Muscle layer of colon (tissue), 2 donors: Measurements from ENCODE around the gene ABCB4.
A peak's percentile ranks its signal among the peaks of the same experiment; 100 is the strongest.

ENCODE experiments used
- H3K27ac ChIP-seq: one replicate; pipeline ENCODE4 v1.7.0; 2013; ENCODE audit warnings: low read depth, mild to moderate bottlenecking, low read length, moderate library complexity
- H3K27me3 ChIP-seq, 2 donors: one replicate each; pipeline ENCODE4 v1.7.0; 2013; ENCODE audit warnings: low read length in 2 of 2, mild to moderate bottlenecking in 2 of 2; ENCODE audit not compliant: insufficient read depth in 2 of 2, control insufficient read depth in 1 of 2
- H3K36me3 ChIP-seq: one replicate; pipeline ENCODE4 v1.7.0; 2013; ENCODE audit warnings: mild to moderate bottlenecking, low read length; ENCODE audit not compliant: insufficient read depth
- H3K4me1 ChIP-seq: one replicate; pipeline ENCODE4 v1.7.0; 2013; ENCODE audit warnings: mild to moderate bottlenecking, low read length; ENCODE audit not compliant: insufficient read depth
- H3K4me3 ChIP-seq, 2 donors: one replicate each; pipeline ENCODE4 v1.7.0; 2013; ENCODE audit warnings: low read length in 2 of 2, low read depth in 1 of 2, mild to moderate bottlenecking in 1 of 2, moderate library complexity in 1 of 2
- H3K9ac ChIP-seq: one replicate; pipeline ENCODE4 v1.7.0; 2013; ENCODE audit warnings: low read length
- H3K9me3 ChIP-seq: one replicate; pipeline ENCODE4 v1.7.0; 2013; ENCODE audit warnings: mild to moderate bottlenecking, low read length
- donor health status: abdominal sarcoma.
- donor health status: Adenocarcinoma of cecum.

The ABCB4 gene

DNA sequence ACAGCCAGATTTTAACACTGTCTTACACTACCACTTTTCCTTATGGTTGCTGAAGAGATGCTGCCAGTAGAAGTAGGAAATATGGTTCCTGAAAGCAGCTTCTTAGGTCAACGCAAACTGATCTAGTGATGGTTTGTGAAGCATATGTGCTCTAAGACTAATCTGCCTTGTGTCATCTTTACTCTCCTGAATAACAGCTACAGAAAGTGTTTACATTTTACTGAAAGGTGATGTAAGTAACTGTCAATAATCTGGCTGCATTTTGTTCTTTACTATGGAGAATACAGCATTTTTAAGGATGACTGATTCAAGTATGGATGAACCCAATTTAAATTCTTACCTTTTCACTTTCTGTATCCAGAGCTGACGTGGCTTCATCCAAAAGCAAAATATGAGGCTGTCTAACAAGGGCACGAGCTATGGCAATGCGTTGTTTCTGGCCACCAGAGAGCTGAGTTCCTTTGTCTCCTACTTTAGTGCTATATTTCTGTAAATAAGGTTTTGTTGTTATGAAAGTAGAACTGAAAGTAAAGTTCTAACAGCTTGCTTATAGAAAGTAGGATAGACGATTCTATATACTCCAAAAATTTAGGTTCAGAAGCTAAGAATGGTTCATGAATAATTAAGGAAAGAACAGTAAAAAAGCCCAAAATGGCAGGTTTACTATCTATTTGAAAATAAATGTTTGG, 30.2 kb upstream of the ABCB4 start:
- H3K4me3 ChIP-seq: no peak overlapping the region
- no peaks in the 10 kb centered on the region for H3K27me3 ChIP-seq
- H3K9ac ChIP-seq: no peak overlapping the region
- no peak overlapping the region for H3K27ac ChIP-seq
- H3K4me1 ChIP-seq: no peaks in the 10 kb centered on the region
- no peaks in the 10 kb centered on the region for H3K9me3 ChIP-seq
- H3K36me3 ChIP-seq: no peaks in the 10 kb centered on the region

- Histone ChIP-seq H3K9ac (no peak overlapping the region), H3K4me1 (no peaks in the 10 kb centered on the region), H3K9me3 (no peaks in the 10 kb centered on the region), H3K36me3 (no peaks in the 10 kb centered on the region), H3K27ac (no peak overlapping the region), H3K27me3 (no peaks in the 10 kb centered on the region), H3K4me3 (no peak overlapping the region)
Measured at GRCh38 chr7:87505122-87505521, 29.6 kb upstream of the ABCB4 start.

DNA sequence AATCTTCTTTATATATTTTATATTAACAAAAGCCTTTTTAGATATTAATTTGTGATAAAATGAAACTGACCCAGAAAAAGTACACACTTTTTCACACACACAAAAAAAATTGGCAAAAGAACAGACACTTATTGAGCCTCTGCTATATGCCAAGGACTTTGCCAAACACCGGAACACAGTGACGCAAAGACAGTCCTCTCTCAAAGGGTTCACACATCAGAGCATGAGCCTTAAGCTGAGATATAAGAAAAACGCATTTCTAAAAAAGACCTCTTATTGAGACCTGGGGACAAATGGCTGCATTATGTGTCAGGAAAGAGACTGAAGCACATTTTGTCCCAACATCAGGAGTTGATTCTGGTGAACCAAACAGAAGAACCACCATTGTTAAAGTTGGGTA, 24.0 kb upstream of the ABCB4 start:
- Histone ChIP-seq H3K9ac (no peak overlapping the region), H3K4me1 (no peaks in the 10 kb centered on the region), H3K36me3 (no peaks in the 10 kb centered on the region), H3K27ac (no peak overlapping the region), H3K9me3 (no peaks in the 10 kb centered on the region), H3K27me3 (no peaks in the 10 kb centered on the region), H3K4me3 (no peak overlapping the region)

- Histone ChIP-seq H3K27me3 (no peaks in the 10 kb centered on the region), H3K9me3 (no peaks in the 10 kb centered on the region), H3K27ac (no peak overlapping the region)
Measured at GRCh38 chr7:87498893-87499292, 23.4 kb upstream of the ABCB4 start.

GRCh38 chr7:87497482-87497881, 22.0 kb upstream of the ABCB4 start:
- Histone ChIP-seq H3K9me3 (no peaks in the 10 kb centered on the region), H3K36me3 (no peaks in the 10 kb centered on the region), H3K27ac (no peak overlapping the region), H3K4me3 (no peak overlapping the region), H3K4me1 (no peaks in the 10 kb centered on the region), H3K9ac (no peak overlapping the region), H3K27me3 (no peaks in the 10 kb centered on the region)

More at GRCh38 chr7:87498893-87499292, 23.4 kb upstream of the ABCB4 start:
- H3K36me3 ChIP-seq: no peaks in the 10 kb centered on the region
- no peak overlapping the region for H3K4me3 ChIP-seq
- no peak overlapping the region for H3K9ac ChIP-seq
- no peaks in the 10 kb centered on the region for H3K4me1 ChIP-seq

DNA sequence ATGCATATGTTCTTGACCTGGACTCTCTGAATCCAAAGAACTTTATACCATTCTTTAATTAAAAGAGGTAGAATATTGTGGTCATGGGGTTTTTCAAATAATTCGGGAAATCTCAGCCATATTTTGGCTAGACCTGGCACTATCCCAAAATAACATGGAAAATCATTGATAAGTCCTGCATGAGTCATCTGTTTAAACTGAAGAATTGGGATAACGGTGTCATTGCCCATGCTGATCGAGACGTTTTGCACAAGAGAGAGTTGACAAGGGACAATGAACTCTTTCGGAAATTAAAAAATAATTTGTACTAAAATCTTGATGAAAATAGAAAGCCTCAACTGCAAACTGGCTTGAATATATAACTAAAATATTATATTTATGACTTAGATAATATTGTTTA, 19.9 kb upstream of the ABCB4 start:
- Histone ChIP-seq H3K27ac (no peak overlapping the region), H3K9me3 (no peaks in the 10 kb centered on the region), H3K4me1 (no peaks in the 10 kb centered on the region), H3K27me3 (no peaks in the 10 kb centered on the region), H3K4me3 (no peak overlapping the region), H3K36me3 (no peaks in the 10 kb centered on the region), H3K9ac (no peak overlapping the region)

- H3K4me1 ChIP-seq: no peaks in the 10 kb centered on the region
- H3K9ac ChIP-seq: no peak overlapping the region
- no peaks in the 10 kb centered on the region for H3K9me3 ChIP-seq
- no peaks in the 10 kb centered on the region for H3K36me3 ChIP-seq
- H3K27me3 ChIP-seq: no peaks in the 10 kb centered on the region
- H3K27ac ChIP-seq: no peak overlapping the region
- no peak overlapping the region for H3K4me3 ChIP-seq
Measured at GRCh38 chr7:87494454-87494853, 19.0 kb upstream of the ABCB4 start.

- no peak overlapping the region for H3K4me3 ChIP-seq
- H3K4me1 ChIP-seq: no peaks in the 10 kb centered on the region
- no peaks in the 10 kb centered on the region for H3K36me3 ChIP-seq
- H3K9me3 ChIP-seq: no peaks in the 10 kb centered on the region
- H3K27me3 ChIP-seq: no peaks in the 10 kb centered on the region
- H3K9ac ChIP-seq: no peak overlapping the region
- no peak overlapping the region for H3K27ac ChIP-seq
Measured at GRCh38 chr7:87483131-87483530, 7.7 kb upstream of the ABCB4 start.

DNA sequence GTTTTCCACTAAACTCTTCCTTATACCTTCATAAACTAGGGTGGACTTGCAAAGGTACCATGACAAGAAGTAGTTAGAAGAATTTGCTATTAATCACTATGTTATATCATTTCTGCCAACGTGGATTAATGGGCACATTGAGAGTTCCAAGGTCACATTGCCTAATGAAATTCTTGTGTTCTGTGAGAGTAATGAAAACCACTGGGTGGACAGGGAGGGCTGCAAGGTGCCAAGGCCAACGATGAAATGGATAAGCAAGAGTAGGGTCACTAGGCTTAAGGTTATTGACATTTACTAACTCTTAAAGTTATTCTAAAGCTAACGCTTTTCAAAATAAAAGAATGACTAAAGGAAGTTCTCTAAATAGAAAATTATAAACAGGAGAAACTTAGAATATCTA, 6.6 kb upstream of the ABCB4 start:
- Histone ChIP-seq H3K9me3 (no peaks in the 10 kb centered on the region), H3K27me3 (no peaks in the 10 kb centered on the region), H3K9ac (no peak overlapping the region), H3K27ac (no peak overlapping the region), H3K36me3 (no peaks in the 10 kb centered on the region), H3K4me1 (no peaks in the 10 kb centered on the region), H3K4me3 (no peak overlapping the region)

GRCh38 chr7:87480386-87480785, 4.9 kb upstream of the ABCB4 start:
- Histone ChIP-seq H3K27me3 (no peaks in the 10 kb centered on the region), H3K4me1 (no peaks in the 10 kb centered on the region), H3K4me3 (no peak overlapping the region), H3K9ac (no peak overlapping the region), H3K36me3 (no peaks in the 10 kb centered on the region), H3K9me3 (no peaks in the 10 kb centered on the region), H3K27ac (no peak overlapping the region)

GRCh38 chr7:87479951-87480350, 4.5 kb upstream of the ABCB4 start:
- H3K27ac ChIP-seq: no peak overlapping the region

GRCh38 chr7:87476179-87476557, 688 bp upstream of the ABCB4 start:
- no peaks in the 10 kb centered on the region for H3K36me3 ChIP-seq
- no peaks in the 10 kb centered on the region for H3K27me3 ChIP-seq
- no peak overlapping the region for H3K27ac ChIP-seq
- H3K4me3 ChIP-seq: peak overlapping the region; percentile 2 to 38
- no peak overlapping the region for H3K9ac ChIP-seq
- H3K4me1 ChIP-seq: peaks cover 15% of the 10 kb centered on the region
- no peaks in the 10 kb centered on the region for H3K9me3 ChIP-seq

More at GRCh38 chr7:87479951-87480350, 4.5 kb upstream of the ABCB4 start:
- H3K9me3 ChIP-seq: no peaks in the 10 kb centered on the region
- H3K4me1 ChIP-seq: peaks cover 3% of the 10 kb centered on the region
- H3K9ac ChIP-seq: no peak overlapping the region
- no peak overlapping the region for H3K4me3 ChIP-seq
- H3K27me3 ChIP-seq: no peaks in the 10 kb centered on the region
- no peaks in the 10 kb centered on the region for H3K36me3 ChIP-seq
